ENCODE measurements around the gene GALC. TPM values are rescaled to one million over a fixed set of nuclear protein-coding genes. Genes with fewer than 3 reads are reported as not detected.

Gene GALC
- total RNA-seq, 2 donors from 2014 or later: 20.8 to 21.8 TPM

GRCh38 chr14:87894920-87895319 is 98.1 kb downstream of the GALC start:
- H3K4me3 ChIP-seq: no peak overlapping the region
- no peak for TF ChIP-seq CTCF (IDR thresholded peaks at IDR 0.05)

DNA sequence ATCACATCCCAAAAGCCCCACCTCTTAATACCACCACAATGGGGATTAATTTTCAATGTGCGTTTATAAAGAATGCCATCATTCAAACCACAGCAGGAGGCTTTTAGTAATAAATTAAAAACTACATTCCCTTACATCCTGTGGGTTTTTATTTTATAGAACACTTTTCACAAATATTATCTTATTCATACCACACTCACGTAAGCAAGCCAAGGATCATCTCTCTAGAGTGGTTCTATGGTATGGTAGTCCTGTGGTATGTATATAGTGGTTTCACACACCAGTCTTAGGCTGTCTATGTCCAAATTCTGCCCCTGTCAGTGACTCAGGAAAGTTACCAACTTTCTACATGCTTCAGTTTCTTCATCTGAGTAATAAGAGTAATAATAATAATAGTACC is 100.2 kb downstream of the GALC start:
- no peak for DNase-seq (ENCODE audit: low spot score)
- H3K27me3 ChIP-seq: no peaks in the 10 kb centered on the region

More at GRCh38 chr14:87894920-87895319, 98.1 kb downstream of the GALC start:
- no peaks in the 10 kb centered on the region for H3K36me3 ChIP-seq
- no peak overlapping the region for H3K27ac ChIP-seq
- no peak for DNase-seq (ENCODE audit: low spot score)
- H3K4me1 ChIP-seq: no peaks in the 10 kb centered on the region
- H3K27me3 ChIP-seq: no peaks in the 10 kb centered on the region
- H3K9me3 ChIP-seq: no peaks in the 10 kb centered on the region

GRCh38 chr14:87888136-87888999 is 104.6 kb downstream of the GALC start:
- TF ChIP-seq CTCF (IDR thresholded peaks at IDR 0.05): peak in 1 of 2 donors; percentile 56
- Histone ChIP-seq H3K27me3 (no peaks in the 10 kb centered on the region), H3K4me1 (no peaks in the 10 kb centered on the region), H3K27ac (no peak overlapping the region), H3K36me3 (no peaks in the 10 kb centered on the region), H3K9me3 (no peaks in the 10 kb centered on the region), H3K4me3 (no peak overlapping the region)
- DNase-seq (ENCODE audit: low spot score): no peak

More for the DNA sequence above, 100.2 kb downstream of the GALC start:
- no peaks in the 10 kb centered on the region for H3K4me1 ChIP-seq
- no peaks in the 10 kb centered on the region for H3K36me3 ChIP-seq
- H3K9me3 ChIP-seq: no peaks in the 10 kb centered on the region
- no peak overlapping the region for H3K27ac ChIP-seq
- H3K4me3 ChIP-seq: no peak overlapping the region
- no peak for TF ChIP-seq CTCF (IDR thresholded peaks at IDR 0.05)

GRCh38 chr14:87883750-87884149 is 109.2 kb downstream of the GALC start:
- H3K27me3 ChIP-seq: no peaks in the 10 kb centered on the region
- no peaks in the 10 kb centered on the region for H3K4me1 ChIP-seq
- no peak for TF ChIP-seq CTCF (IDR thresholded peaks at IDR 0.05)
- no peak overlapping the region for H3K27ac ChIP-seq
- no peaks in the 10 kb centered on the region for H3K9me3 ChIP-seq
- no peak for DNase-seq (ENCODE audit: low spot score)
- H3K36me3 ChIP-seq: no peaks in the 10 kb centered on the region
- H3K4me3 ChIP-seq: no peak overlapping the region

Other genes starting within 250 kb of the GALC start
- gene GPR65, start 12.0 kb upstream of the GALC start, total RNA-seq: 1 to 10 TPM in 1 of 2 donors, under 1 TPM in 1; 0.26 to 1.3 TPM

Measured in right atrium auricular region (tissue), 2 donors.